Dermis blood vessel endothelial cell (primary cell): ENCODE results near the gene ZNF333. TPM values are rescaled to one million over a fixed set of nuclear protein-coding genes. Genes with fewer than 3 reads are reported as not detected.
"Not testable (repeated sequence)": the region's sequence is repeated elsewhere in the genome, so short reads cannot be mapped to it uniquely, and the experiment has no call there.

Experiments
- DNase-seq: peaks from one replicate; pipeline ENCODE4 v3.0.0; 2010
- total RNA-seq: library from RNA; depleted of rRNA; stranded (reverse); fragments of >200 nt; gene quantifications from 2 replicates; pipeline ENCODE4 v1.2.3, GENCODE V29; 2014

ZNF333 gene
- total RNA-seq, 1 donor from 2014 or later, result 16.2 TPM

- no peak for DNase-seq
Measured at GRCh38 chr19:14700711-14701375, 11.0 kb downstream of the ZNF333 start.

- no peak for DNase-seq
Measured at GRCh38 chr19:14703833-14704232, 14.0 kb downstream of the ZNF333 start.

- no peak for DNase-seq
Measured at GRCh38 chr19:14704450-14704849, 14.6 kb downstream of the ZNF333 start.

- DNase-seq, result no peak
Measured at GRCh38 chr19:14715841-14716240, 26.0 kb downstream of the ZNF333 start.

GRCh38 chr19:14718522-14719116 lies 28.8 kb downstream of the ZNF333 start:
- no peak for DNase-seq

GRCh38 chr19:14719162-14719561 lies 29.3 kb downstream of the ZNF333 start:
- no peak for DNase-seq

GRCh38 chr19:14722127-14722526 lies 32.3 kb downstream of the ZNF333 start:
- no peak for DNase-seq

- DNase-seq, result no peak
Measured at GRCh38 chr19:14728595-14728994, 38.7 kb downstream of the ZNF333 start.

- no peak for DNase-seq
Measured at GRCh38 chr19:14731200-14731599, 41.4 kb downstream of the ZNF333 start.

GRCh38 chr19:14732510-14732909 lies 42.7 kb downstream of the ZNF333 start:
- DNase-seq, result no peak

- no peak for DNase-seq
Measured at GRCh38 chr19:14733574-14733973, 43.7 kb downstream of the ZNF333 start.

GRCh38 chr19:14735915-14736314 lies 46.1 kb downstream of the ZNF333 start:
- DNase-seq, result no peak

- no peak for DNase-seq
Measured at GRCh38 chr19:14746886-14747285, 57.0 kb downstream of the ZNF333 start.

- DNase-seq, result no peak
Measured at GRCh38 chr19:14748601-14749000, 58.8 kb downstream of the ZNF333 start.

GRCh38 chr19:14758816-14759215 lies 69.0 kb downstream of the ZNF333 start:
- no peak for DNase-seq

GRCh38 chr19:14761607-14762006 lies 71.8 kb downstream of the ZNF333 start:
- DNase-seq, result no peak

- no peak for DNase-seq
Measured at GRCh38 chr19:14762111-14762510, 72.3 kb downstream of the ZNF333 start.

GRCh38 chr19:14763497-14764145 lies 73.8 kb downstream of the ZNF333 start:
- DNase-seq, result no peak

GRCh38 chr19:14764401-14764800 lies 74.6 kb downstream of the ZNF333 start:
- DNase-seq, result no peak

GRCh38 chr19:14765403-14765802 lies 75.6 kb downstream of the ZNF333 start:
- not testable (repeated sequence) for DNase-seq

GRCh38 chr19:14765841-14766240 lies 76.0 kb downstream of the ZNF333 start:
- DNase-seq, result not testable (repeated sequence)

GRCh38 chr19:14767466-14767971 lies 77.7 kb downstream of the ZNF333 start:
- no peak for DNase-seq

GRCh38 chr19:14768001-14768400 lies 78.2 kb downstream of the ZNF333 start:
- no peak for DNase-seq

GRCh38 chr19:14769201-14769600 lies 79.4 kb downstream of the ZNF333 start:
- DNase-seq, result no peak
